K562 treated with DMSO at 1 percent for 24 hours (cell line): ENCODE results near the gene CCDC183. TPM values are rescaled to one million over a fixed set of nuclear protein-coding genes. Genes with fewer than 3 reads are reported as not detected.

Experiments used
- total RNA-seq: library from RNA; unstranded; fragments of 300-600 nt; gene quantifications from 2 replicates; pipeline ENCODE4 v1.2.3, GENCODE V29; 2022; ENCODE audit warnings: low read depth; ENCODE audit not compliant: insufficient read depth

CCDC183 gene
- total RNA-seq, result 1.8 and 3.5 TPM in 2 replicates

GRCh38 chr9:136796238-136796774 lies at the start of gene CCDC183:
CCDC183 (plus strand) TSS chr9:136796338; CDS start chr9:136796398, 60 bp downstream.

GRCh38 chr9:136748201-136748600 lies 47.9 kb upstream of the CCDC183 start, which contains the start of gene LCN6:
LCN6 (minus strand) TSS chr9:136748525; CDS start chr9:136748483, 42 bp downstream.

GRCh38 chr9:136764301-136764891 lies 31.7 kb upstream of the CCDC183 start, which contains the start of gene LCN15:
LCN15 (minus strand) TSS chr9:136764518; CDS start chr9:136764488, 30 bp downstream.

GRCh38 chr9:136790640-136791515 lies 5.3 kb upstream of the CCDC183 start, which contains the start of gene TMEM141:
TMEM141 (plus strand) TSS chr9:136791344; CDS start chr9:136791371, 27 bp downstream.

GRCh38 chr9:136807281-136808074 lies 11.3 kb downstream of the CCDC183 start, which contains the start of gene RABL6:
RABL6 (plus strand) TSS chr9:136807948; CDS start chr9:136808197, 249 bp downstream.

GRCh38 chr9:136842380-136842948 lies 46.3 kb downstream of the CCDC183 start, which contains the start of gene AJM1:
AJM1 (plus strand) TSS chr9:136842478; CDS start chr9:136844415, 1,937 bp downstream.

GRCh38 chr9:136849038-136849959 lies 53.2 kb downstream of the CCDC183 start, which contains the start of gene PHPT1:
PHPT1 (plus strand) TSS chr9:136849409; CDS start chr9:136849431, 22 bp downstream.

GRCh38 chr9:136851941-136852663 lies 56.0 kb downstream of the CCDC183 start, which contains the start of gene MAMDC4:
MAMDC4 (plus strand) TSS chr9:136852346; CDS start chr9:136852417, 71 bp downstream.

Other genes with a start within 250 kb of the CCDC183 start
- gene EGFL7, start 133.4 kb upstream of the CCDC183 start, total RNA-seq, result 127 and 159 TPM in 2 replicates
- 78.2 and 86.1 TPM in 2 replicates for gene AGPAT2, start 108.9 kb upstream of the CCDC183 start, total RNA-seq
- gene DIPK1B, start 83.8 kb upstream of the CCDC183 start, total RNA-seq, result 17.6 and 20.5 TPM in 2 replicates
- 0.50 TPM in 1 of 2 replicates, not detected in the other for gene LCN10, start 53.4 kb upstream of the CCDC183 start, total RNA-seq
- not detected in 2 replicates for gene LCN6, start 47.8 kb upstream of the CCDC183 start, total RNA-seq
- gene LCN8, start 38.1 kb upstream of the CCDC183 start, total RNA-seq, result not detected in 2 replicates
- gene LCN15, start 31.8 kb upstream of the CCDC183 start, total RNA-seq, result not detected in 2 replicates
- 80.0 and 85.0 TPM in 2 replicates for gene TMEM141, start 5.0 kb upstream of the CCDC183 start, total RNA-seq
- 160 and 181 TPM in 2 replicates for gene RABL6, start 11.6 kb downstream of the CCDC183 start, total RNA-seq
- gene AJM1, start 46.1 kb downstream of the CCDC183 start, total RNA-seq, result 12.3 and 15.9 TPM in 2 replicates
- 163 and 193 TPM in 2 replicates for gene PHPT1, start 53.1 kb downstream of the CCDC183 start, total RNA-seq
- gene MAMDC4, start 56.0 kb downstream of the CCDC183 start, total RNA-seq, result 1.9 and 3.1 TPM in 2 replicates
- gene EDF1, start 70.0 kb downstream of the CCDC183 start, total RNA-seq, result 668 and 686 TPM in 2 replicates
- gene TRAF2, start 90.2 kb downstream of the CCDC183 start, total RNA-seq, result 32.9 and 35.8 TPM in 2 replicates
- 150 and 189 TPM in 2 replicates for gene FBXW5, start 148.4 kb downstream of the CCDC183 start, total RNA-seq
- gene C8G, start 148.9 kb downstream of the CCDC183 start, total RNA-seq, result 1.1 TPM in 1 of 2 replicates, not detected in the other
- gene LCN12, start 155.9 kb downstream of the CCDC183 start, total RNA-seq, result not detected in 2 replicates
- gene PTGDS, start 181.2 kb downstream of the CCDC183 start, total RNA-seq, result 5.6 and 7.3 TPM in 2 replicates
- not detected in 2 replicates for gene LCNL1, start 186.7 kb downstream of the CCDC183 start, total RNA-seq
- gene PAXX, start 196.1 kb downstream of the CCDC183 start, total RNA-seq, result 82.2 and 86.6 TPM in 2 replicates
- gene CLIC3, start 200.2 kb downstream of the CCDC183 start, total RNA-seq, result 0.64 and 1.7 TPM in 2 replicates
- 11.0 and 24.1 TPM in 2 replicates for gene ABCA2, start 231.9 kb downstream of the CCDC183 start, total RNA-seq
- gene FUT7, start 235.8 kb downstream of the CCDC183 start, total RNA-seq, result not detected in 2 replicates
- 0.66 and 1.1 TPM in 2 replicates for gene NPDC1, start 249.8 kb downstream of the CCDC183 start, total RNA-seq